Karpas-422 (cell line): ENCODE measurements around the gene SPACA9. TPM values are rescaled to one million over a fixed set of nuclear protein-coding genes. Genes with fewer than 3 reads are reported as not detected.

ENCODE experiments used
- DNase-seq: peaks from one replicate; pipeline ENCODE4 v3.0.0-alpha.2; 2015
- H2AFZ ChIP-seq: fragments of 200-600 bp; sonication (generic); 2 replicates; pipeline ENCODE4 v1.6.1; 2014; ENCODE audit warnings: antibody characterized with exemption, low read length, mixed read lengths
- H3K27ac ChIP-seq: fragments of 200-600 bp; sonication (generic); 2 replicates; pipeline ENCODE4 v1.5.1; 2014; ENCODE audit warnings: mild to moderate bottlenecking, low read length, moderate library complexity
- H3K27me3 ChIP-seq: fragments of 200-600 bp; sonication (generic); 2 replicates; pipeline ENCODE4 v1.6.1; 2014; ENCODE audit warnings: low read length, mixed read lengths
- H3K36me3 ChIP-seq: fragments of 200-600 bp; sonication (generic); 2 replicates; pipeline ENCODE4 v1.6.1; 2014; ENCODE audit warnings: low read length, mixed read lengths; ENCODE audit not compliant: insufficient read depth
- H3K4me1 ChIP-seq: fragments of 200-600 bp; sonication (generic); 2 replicates; pipeline ENCODE4 v1.6.1; 2014; ENCODE audit warnings: mild to moderate bottlenecking, low read length, mixed read lengths
- H3K4me2 ChIP-seq: fragments of 200-600 bp; sonication (generic); 2 replicates; pipeline ENCODE4 v1.6.1; 2014; ENCODE audit warnings: low read length, low read depth, mild to moderate bottlenecking; ENCODE audit not compliant: poor library complexity, severe bottlenecking
- H3K4me3 ChIP-seq: fragments of 200-600 bp; sonication (generic); 2 replicates; pipeline ENCODE4 v1.5.1; 2014; ENCODE audit warnings: mild to moderate bottlenecking, antibody characterized with exemption, low read length, mixed read lengths
- H3K79me2 ChIP-seq: fragments of 200-600 bp; sonication (generic); 2 replicates; pipeline ENCODE4 v1.6.1; 2014; ENCODE audit warnings: mild to moderate bottlenecking, low read length, mixed read lengths
- H3K9ac ChIP-seq: fragments of 200-600 bp; sonication (generic); 2 replicates; pipeline ENCODE4 v1.6.0; 2014; ENCODE audit warnings: low read length
- H3K9me2 ChIP-seq: fragments of 200-600 bp; sonication (generic), shearing (Covaris generic); replicated peaks from 2 replicates; pipeline ENCODE4 v1.6.0; 2014; ENCODE audit warnings: mild to moderate bottlenecking, low read length, moderate library complexity; ENCODE audit not compliant: insufficient read depth
- H3K9me3 ChIP-seq: fragments of 300-700, 200-600 bp; sonication (generic); 2 replicates; pipeline ENCODE4 v1.6.1; 2014; ENCODE audit warnings: low read length, mixed read lengths
- H4K20me1 ChIP-seq: fragments of 200-600 bp; sonication (generic); 2 replicates; pipeline ENCODE4 v1.6.1; 2014; ENCODE audit warnings: mild to moderate bottlenecking, antibody characterized with exemption, low read length, low read depth; ENCODE audit not compliant: insufficient read depth
- total RNA-seq: library from RNA; depleted of rRNA; stranded (reverse); fragments of >200 nt; shearing (Covaris generic); gene quantifications from 2 replicates; pipeline ENCODE4 v1.2.3, GENCODE V29; 2014; ENCODE audit warnings: low replicate concordance

SPACA9 gene
- total RNA-seq, 1 experiment from 2014 or later, result 13.5 TPM

DNA sequence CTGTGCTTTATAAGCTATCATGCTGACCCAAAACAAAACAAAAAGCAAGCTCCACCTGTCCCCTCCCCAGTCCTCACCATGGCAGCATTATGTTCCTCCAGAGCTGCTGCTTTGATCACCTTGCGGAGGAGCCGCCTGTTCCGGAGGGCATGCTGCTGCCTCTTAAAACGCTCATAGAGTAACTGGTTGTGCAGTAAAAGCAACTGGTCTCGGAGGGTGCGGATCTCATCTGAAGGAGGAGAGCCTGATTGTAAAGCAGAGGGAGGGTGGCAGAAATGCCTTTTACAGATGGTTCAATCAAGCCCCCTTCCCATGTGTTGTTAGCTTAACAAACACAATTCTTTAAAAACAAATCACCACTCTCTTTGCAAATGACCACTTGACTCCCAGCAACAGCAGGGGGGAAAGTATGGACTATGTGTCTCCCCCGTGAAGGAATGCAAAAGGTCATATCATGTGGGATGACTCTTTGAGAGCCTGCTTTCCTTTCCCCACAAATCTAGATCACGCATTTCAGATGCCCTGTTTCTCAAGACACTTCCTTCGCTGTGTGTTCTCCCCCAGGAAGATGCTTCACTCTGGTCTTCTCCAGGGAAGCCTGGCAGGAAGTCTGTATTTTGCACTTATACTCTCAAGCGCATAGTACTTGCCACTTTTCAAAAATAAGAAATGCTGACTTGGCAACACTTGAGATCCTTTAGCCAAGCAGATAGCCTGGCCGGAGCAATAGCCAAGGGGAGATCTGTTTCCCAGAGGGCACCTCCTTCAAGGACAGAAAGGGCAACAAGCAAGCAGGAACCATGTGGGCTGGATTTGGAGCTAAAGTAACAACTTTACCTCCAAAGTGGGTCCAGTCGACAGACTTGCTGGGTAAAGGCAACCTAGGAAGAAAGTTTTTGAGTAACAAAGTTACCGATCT, 25.1 kb downstream of the SPACA9 start:
- peaks cover 12% of the 10 kb centered on the region for H3K4me1 ChIP-seq
- H3K4me3 ChIP-seq, result no peak overlapping the region
- no peaks in the 10 kb centered on the region for H3K79me2 ChIP-seq
- no peaks in the 10 kb centered on the region for H3K9me2 ChIP-seq
- DNase-seq, result no peak
- H3K36me3 ChIP-seq, result peaks cover 15% of the 10 kb centered on the region
- no peak overlapping the region for H2AFZ ChIP-seq
- no peak overlapping the region for H3K9ac ChIP-seq
- no peaks in the 10 kb centered on the region for H3K27me3 ChIP-seq
- H3K9me3 ChIP-seq, result no peaks in the 10 kb centered on the region
- H4K20me1 ChIP-seq, result no peaks in the 10 kb centered on the region
- no peak overlapping the region for H3K27ac ChIP-seq
- no peak overlapping the region for H3K4me2 ChIP-seq

DNA sequence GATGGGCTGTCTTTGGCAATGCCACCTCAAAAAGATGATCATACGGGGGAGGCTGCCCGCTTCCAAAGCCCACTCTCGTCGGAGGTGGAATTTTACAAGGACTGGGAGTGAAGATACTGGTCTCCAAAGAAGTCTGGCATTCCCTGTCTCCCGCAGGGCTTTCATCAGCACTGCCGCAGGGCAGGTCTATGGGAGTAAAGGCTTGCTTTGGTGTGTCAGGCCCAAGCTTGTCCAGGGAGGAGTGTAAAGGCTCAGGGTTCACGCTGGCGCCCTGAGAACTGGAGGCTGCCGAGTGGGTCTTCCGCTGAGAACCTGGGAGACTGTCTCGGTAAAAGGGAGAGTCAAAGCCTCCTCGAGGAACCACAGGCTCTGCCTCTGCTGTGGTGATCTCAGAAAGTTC, 27.0 kb downstream of the SPACA9 start:
- Histone ChIP-seq H3K27ac (no peak overlapping the region), H3K9me3 (no peaks in the 10 kb centered on the region), H2AFZ (no peak overlapping the region), H3K4me2 (no peak overlapping the region), H4K20me1 (no peaks in the 10 kb centered on the region), H3K4me1 (peaks cover 12% of the 10 kb centered on the region), H3K27me3 (no peaks in the 10 kb centered on the region), H3K4me3 (no peak overlapping the region), H3K79me2 (no peaks in the 10 kb centered on the region), H3K9ac (no peak overlapping the region), H3K9me2 (no peaks in the 10 kb centered on the region), H3K36me3 (peaks cover 14% of the 10 kb centered on the region)
- DNase-seq, result no peak

- H3K27me3 ChIP-seq, result no peaks in the 10 kb centered on the region
Observed at GRCh38 chr9:132908635-132909034, 29.9 kb downstream of the SPACA9 start.

DNA sequence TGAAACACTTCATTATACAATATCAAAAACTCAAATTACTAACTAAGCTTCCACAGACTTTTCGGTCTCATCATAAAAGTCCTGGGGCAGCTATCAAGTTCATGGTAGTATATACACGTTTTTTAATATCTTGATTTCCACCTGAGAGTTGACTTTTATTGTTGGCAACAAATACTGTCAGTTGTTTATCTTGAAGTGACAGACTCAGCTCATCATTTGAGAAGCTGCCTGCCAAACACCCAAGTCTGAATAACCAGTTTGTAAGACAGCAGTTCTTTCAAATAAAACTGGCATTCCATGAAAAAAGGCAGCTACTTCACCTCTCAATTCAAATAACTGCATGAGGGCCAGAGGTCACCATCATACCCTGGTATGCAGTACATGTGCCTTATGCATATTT, 30.6 kb downstream of the SPACA9 start:
- Histone ChIP-seq H3K36me3 (peaks cover 15% of the 10 kb centered on the region; the same call in 1 of the 2 replicates), H3K27me3 (no peaks in the 10 kb centered on the region), H3K4me2 (no peak overlapping the region), H3K79me2 (no peaks in the 10 kb centered on the region), H4K20me1 (no peaks in the 10 kb centered on the region), H3K4me1 (no peaks in the 10 kb centered on the region), H3K9ac (no peak overlapping the region), H3K9me3 (no peaks in the 10 kb centered on the region), H3K9me2 (no peaks in the 10 kb centered on the region), H3K4me3 (no peak overlapping the region), H2AFZ (no peak overlapping the region), H3K27ac (no peak overlapping the region)
- no peak for DNase-seq

More at GRCh38 chr9:132908635-132909034, 29.9 kb downstream of the SPACA9 start:
- no peaks in the 10 kb centered on the region for H3K9me3 ChIP-seq
- no peak overlapping the region for H2AFZ ChIP-seq
- H3K9me2 ChIP-seq, result no peaks in the 10 kb centered on the region
- DNase-seq, result no peak
- no peak overlapping the region for H3K9ac ChIP-seq
- no peaks in the 10 kb centered on the region for H3K4me1 ChIP-seq
- H3K36me3 ChIP-seq, result peaks cover 15% of the 10 kb centered on the region; the same call in 1 of the 2 replicates
- no peaks in the 10 kb centered on the region for H4K20me1 ChIP-seq
- H3K79me2 ChIP-seq, result no peaks in the 10 kb centered on the region
- H3K4me2 ChIP-seq, result no peak overlapping the region
- no peak overlapping the region for H3K4me3 ChIP-seq
- H3K27ac ChIP-seq, result no peak overlapping the region

GRCh38 chr9:132910376-132910775, 31.7 kb downstream of the SPACA9 start:
- no peak overlapping the region for H2AFZ ChIP-seq
- no peaks in the 10 kb centered on the region for H3K27me3 ChIP-seq
- H3K9me3 ChIP-seq, result no peaks in the 10 kb centered on the region
- DNase-seq, result no peak
- no peak overlapping the region for H3K4me2 ChIP-seq
- peaks cover 16% of the 10 kb centered on the region; the same call in 1 of the 2 replicates for H3K36me3 ChIP-seq
- H3K79me2 ChIP-seq, result no peaks in the 10 kb centered on the region
- no peak overlapping the region for H3K27ac ChIP-seq
- no peaks in the 10 kb centered on the region for H3K9me2 ChIP-seq
- no peak overlapping the region for H3K9ac ChIP-seq
- no peaks in the 10 kb centered on the region for H4K20me1 ChIP-seq
- no peaks in the 10 kb centered on the region for H3K4me1 ChIP-seq
- H3K4me3 ChIP-seq, result no peak overlapping the region

- Histone ChIP-seq H3K79me2 (no peaks in the 10 kb centered on the region), H3K36me3 (peaks cover 28% of the 10 kb centered on the region; the same call in 1 of the 2 replicates), H4K20me1 (no peaks in the 10 kb centered on the region), H3K4me2 (no peak overlapping the region), H3K4me1 (no peaks in the 10 kb centered on the region), H3K9me2 (no peaks in the 10 kb centered on the region), H2AFZ (no peak overlapping the region), H3K9me3 (no peaks in the 10 kb centered on the region), H3K27ac (no peak overlapping the region), H3K4me3 (no peak overlapping the region), H3K9ac (no peak overlapping the region), H3K27me3 (no peaks in the 10 kb centered on the region)
- no peak for DNase-seq
Observed at GRCh38 chr9:132912131-132912530, 33.4 kb downstream of the SPACA9 start.

GRCh38 chr9:132914924-132915323, 36.2 kb downstream of the SPACA9 start:
- Histone ChIP-seq H3K79me2 (no peaks in the 10 kb centered on the region), H2AFZ (no peak overlapping the region), H3K27ac (no peak overlapping the region), H3K27me3 (no peaks in the 10 kb centered on the region), H3K4me1 (no peaks in the 10 kb centered on the region), H3K4me3 (no peak overlapping the region), H3K9me3 (no peaks in the 10 kb centered on the region), H3K9ac (no peak overlapping the region), H3K36me3 (peaks cover 38% of the 10 kb centered on the region), H3K4me2 (no peak overlapping the region), H4K20me1 (no peaks in the 10 kb centered on the region), H3K9me2 (no peaks in the 10 kb centered on the region)
- no peak for DNase-seq

GRCh38 chr9:132919614-132920268, 41.0 kb downstream of the SPACA9 start:
- H3K27ac ChIP-seq, result no peak overlapping the region
- H3K9me2 ChIP-seq, result no peaks in the 10 kb centered on the region
- H3K4me3 ChIP-seq, result no peak overlapping the region
- H3K36me3 ChIP-seq, result peaks cover 63% of the 10 kb centered on the region
- H3K9ac ChIP-seq, result no peak overlapping the region
- no peaks in the 10 kb centered on the region for H3K9me3 ChIP-seq
- H3K4me2 ChIP-seq, result no peak overlapping the region
- no peaks in the 10 kb centered on the region for H3K79me2 ChIP-seq
- no peaks in the 10 kb centered on the region; the same call in 1 of the 2 replicates for H3K4me1 ChIP-seq
- no peak overlapping the region for H2AFZ ChIP-seq
- H4K20me1 ChIP-seq, result no peaks in the 10 kb centered on the region
- no peak for DNase-seq
- no peaks in the 10 kb centered on the region for H3K27me3 ChIP-seq
